ENCODE measurements around the gene OGG1.

Gene OGG1

DNA sequence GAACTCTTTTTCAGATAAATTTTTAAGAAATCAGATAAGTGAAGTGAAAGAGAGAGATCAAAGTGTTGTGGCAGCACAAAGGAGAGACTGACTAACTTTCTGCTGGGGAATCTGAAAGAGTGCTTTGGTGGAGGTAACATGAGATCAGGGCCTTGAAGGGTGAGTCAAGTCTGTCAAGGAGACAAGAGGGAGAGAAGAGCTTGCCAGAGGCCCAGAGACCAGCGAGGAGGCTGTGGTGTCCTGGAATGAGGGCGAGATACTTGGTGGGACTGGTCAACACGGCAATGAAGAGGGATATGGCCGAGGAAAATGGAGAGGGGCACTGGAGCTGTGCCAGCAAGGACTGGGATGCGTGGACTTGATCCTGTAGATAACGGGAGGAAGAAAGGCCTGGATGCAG is 38.0 kb downstream of the OGG1 start:
- no peak for DNase-seq

DNA sequence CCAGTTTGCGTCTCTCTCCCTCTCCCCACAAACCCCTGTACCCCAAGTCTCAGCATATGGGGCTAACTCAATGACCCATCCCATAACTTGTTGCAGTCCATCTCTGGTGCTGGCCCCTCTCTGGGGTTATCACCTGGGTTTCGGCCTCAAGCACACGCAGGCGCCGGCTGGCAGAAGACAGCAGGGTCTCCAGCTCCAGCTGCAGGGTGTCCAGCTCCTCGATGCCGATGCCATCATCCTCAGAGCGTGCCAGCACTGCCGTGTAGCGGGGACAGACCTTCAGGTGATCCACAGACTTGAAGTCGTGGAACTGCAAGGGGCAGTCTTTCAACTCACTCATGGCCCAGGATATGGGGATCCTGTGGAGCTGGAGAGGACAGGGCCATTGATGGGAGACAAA is 41.4 kb downstream of the OGG1 start:
- DNase-seq: no peak

DNA sequence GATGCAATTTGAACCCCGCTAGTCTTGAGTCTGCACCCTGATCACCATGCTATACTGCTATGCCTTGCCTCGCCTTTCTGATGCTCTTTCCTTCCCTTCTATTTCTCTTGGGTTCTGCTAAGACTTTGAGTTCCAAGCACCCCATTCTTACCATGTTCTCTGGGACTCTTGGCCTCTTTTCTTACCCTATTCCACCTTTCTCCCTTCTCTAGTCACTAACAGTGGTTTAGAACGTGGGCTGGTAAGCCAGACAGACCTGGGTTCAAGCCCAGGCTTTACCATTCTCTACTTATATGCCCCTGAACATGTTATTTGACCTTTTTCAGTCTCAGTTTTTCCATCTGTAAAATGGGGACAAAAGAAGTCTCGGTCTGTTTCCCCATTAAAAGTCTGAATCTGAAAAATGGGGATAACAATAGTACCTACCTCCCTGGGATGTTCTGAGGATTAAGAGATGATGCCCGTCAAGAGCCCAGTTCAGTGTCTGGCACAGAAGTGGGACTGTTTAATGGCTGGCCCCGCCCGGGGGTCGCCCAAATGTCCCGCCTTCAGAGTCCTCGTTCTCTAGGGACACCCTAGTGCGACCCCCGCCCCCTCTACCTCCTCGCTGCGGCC is 42.1 kb downstream of the OGG1 start:
- no peak for DNase-seq

DNA sequence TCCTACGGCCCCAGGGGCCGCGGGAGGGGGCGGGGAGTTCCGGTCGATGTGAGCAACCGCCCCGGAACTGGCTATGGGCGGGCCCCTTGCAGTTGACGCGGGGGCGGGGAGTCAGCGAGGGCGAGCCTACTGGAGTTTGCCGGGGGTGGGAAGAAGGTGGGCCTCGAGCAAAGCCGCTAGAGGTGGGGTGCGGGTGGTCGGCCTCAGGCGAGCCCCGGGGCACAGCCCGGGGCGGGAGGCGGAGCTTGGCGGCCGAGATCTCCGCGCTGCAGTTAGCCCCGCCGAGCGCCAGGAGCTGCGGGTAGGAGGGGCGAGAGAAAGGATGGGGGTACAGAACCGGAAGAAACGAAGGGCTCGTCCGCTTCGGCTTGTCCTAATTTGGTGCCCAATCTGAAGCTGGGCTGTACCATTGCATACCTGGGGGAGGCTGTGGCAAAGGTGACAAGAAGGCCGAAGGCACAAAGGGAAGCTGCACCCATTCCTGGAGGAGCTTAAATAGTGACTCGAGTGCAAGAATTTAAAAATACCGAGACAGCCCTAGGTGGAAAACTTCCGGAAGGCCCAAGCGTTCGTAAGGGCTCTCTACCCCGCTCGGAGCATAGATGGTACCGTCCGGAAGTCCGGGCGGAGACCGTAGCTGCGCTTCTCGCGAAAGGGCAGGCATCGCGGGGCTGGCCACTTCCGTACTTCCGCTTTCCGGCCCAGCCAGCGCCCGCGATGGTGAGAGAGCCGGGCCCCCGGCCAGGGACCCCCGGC is 42.8 kb downstream of the OGG1 start, which contains the start of the genes ARPC4 and TADA3:
Gene ARPC4, plus strand, starts transcription at position 678 of the 756 bp plus-strand sequence. Its CDS starts 40 bp downstream, at position 718.
Gene TADA3, minus strand, starts transcription at position 69 of the 756 bp plus-strand sequence. CDS start 1,007 bp downstream, outside the sequence.
- DNase-seq: peak; percentile 79

DNA sequence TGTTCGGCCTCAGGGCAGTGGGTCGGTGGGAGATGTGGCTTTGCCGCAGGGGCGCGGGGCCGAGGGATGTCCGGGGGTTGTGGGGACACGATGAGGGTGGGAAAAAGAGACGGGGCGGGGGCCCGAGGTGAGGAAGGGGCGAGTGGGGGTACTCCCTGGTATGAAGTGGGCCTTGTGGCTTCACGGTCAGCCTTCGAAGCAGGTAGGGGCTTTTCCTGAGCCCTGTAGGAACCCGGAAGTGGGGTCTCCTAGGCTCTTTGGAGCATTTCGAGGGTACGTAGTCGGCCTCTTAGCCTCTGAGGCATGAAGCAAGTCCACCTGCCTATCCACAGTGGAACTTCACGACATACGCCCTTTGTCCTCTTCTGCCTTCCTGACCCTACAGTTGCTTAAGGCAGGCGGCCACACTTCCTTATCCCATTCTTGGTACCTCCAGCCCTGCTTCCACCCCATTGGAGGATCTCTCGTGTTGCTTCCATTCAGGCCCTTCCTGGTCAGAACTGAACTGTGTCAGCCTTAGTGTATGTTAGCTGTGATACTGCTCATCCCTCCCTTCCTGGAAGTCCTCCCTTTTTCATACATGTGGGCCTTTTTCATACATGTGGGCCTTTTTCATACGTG is 43.5 kb downstream of the OGG1 start:
- no peak for DNase-seq

DNA sequence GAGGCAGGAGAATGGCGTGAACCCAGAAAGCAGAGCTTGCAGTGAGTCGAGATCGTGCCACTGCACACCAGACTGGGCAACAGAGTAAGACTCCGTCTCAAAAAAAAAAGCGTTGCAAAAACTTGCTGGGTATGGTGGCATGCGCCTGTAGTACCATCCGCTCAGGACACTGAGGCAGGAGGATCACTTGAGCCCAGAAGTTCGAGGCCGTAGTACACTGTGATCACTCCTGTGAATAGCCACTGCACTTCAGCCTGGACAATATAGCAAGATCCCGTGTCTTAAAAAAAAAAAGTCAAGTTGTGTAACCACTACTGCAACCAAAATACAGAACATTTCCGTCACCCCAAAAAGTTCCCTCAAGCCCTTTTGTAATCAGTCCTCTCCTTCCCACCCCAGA is 44.6 kb downstream of the OGG1 start:
- DNase-seq: no peak

DNA sequence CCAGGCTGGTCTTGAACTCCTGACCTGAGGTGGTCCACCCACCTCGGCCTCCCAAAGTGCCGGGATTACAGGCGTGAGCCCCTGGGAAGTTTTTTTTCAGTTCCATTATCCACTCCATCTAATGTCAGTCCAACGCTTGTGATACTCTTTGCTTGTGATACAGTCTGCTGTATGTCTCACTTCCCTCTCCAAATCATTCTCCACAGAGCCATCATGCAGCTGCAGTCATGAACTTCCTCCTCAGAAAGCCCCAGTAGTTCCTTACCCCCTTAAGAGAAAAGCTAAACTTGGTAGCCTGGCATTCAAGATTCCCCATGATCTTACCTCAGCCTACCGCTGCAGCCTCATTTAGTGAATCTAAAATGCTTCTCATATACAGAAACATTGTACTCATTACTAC is 45.5 kb downstream of the OGG1 start:
- DNase-seq: no peak

DNA sequence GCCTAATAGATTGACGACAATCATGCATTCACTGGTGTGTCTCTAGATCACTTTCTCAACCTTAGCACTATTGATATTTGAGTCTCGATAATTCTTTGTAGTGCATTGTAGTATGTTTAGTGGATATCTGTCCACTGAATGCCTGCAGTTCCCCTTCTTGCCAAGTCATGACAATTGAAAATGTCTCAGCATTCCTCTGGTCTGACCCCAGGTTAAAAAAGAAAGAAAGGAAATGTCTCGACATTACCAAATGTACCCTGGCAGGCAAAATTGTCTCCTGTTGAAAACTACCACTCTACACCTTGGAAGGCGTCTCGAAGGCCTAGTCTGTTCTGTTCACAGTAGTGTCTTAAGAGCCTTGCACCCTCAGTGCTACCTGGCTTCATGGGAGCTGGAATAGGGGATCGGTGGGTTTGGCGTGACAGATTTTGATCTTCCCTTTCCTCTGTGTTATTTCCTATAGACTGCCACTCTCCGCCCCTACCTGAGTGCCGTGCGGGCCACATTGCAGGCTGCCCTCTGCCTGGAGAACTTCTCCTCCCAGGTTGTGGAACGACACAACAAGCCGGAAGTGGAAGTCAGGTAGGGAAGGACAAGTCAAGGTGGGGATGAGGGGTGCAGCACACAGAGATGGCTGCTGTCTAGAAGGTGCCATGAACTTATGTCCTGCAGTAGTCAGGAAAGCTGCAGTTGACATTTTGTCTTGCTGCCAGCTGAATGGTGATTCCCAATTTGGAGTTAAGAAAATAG is 47.6 kb downstream of the OGG1 start:
- DNase-seq: no peak

DNA sequence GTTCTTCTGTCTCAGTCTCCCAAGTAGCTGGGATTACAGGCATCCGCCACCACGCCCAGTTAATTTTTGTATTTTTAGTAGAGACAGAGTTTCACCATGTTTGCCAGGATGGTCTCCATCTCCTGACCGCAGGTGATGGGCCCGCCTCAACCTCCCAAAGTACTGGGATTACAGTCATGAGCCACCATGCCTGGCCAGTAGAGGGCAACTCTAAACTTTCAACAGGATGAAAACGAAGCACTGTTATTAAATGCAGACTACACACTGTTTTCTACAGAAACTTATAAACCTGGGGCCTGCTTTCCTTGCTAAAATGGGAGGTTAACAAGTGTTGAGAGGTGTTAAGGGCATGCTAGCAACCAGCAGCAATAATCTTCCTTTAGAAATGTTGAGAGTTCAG is 50.8 kb downstream of the OGG1 start:
- DNase-seq: no peak

DNA sequence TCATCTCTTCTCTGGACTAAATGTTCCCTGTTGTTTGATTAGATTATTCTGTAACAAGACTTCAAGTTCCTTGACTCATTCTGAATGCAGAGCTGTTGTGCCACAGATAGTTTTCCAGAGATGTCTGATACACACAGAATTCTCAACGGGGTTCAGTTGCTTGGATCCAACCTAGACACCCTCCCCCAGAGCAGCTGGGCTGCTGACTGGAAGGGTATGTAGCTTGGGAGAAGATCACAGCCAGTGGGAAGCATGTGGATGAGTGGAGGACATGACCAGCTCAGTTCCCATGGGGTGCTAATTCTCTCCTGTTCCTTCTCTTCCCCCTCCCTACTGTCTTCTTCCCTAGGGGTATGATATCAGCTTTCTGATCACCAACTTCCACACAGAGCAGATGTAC is 53.7 kb downstream of the OGG1 start:
- no peak for DNase-seq

DNA sequence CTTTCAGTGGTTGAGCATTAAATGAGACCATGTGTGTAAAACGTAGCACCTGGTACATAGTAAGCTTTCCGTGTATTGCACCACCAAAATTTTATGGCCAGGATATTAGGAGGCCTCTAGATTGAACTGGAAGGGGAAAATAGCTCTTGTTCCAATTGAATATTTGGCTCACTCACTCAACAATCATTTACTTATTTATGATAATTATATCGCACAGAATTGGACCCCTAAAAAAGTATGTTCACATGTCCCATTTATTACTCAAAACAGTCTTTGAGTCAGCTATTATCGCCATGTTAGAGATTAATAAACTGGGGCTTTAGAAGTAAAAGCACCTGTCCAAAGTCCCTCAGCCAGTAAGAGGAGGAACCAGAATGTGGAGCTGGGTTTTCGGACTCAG is 55.2 kb downstream of the OGG1 start:
- DNase-seq: no peak

DNA sequence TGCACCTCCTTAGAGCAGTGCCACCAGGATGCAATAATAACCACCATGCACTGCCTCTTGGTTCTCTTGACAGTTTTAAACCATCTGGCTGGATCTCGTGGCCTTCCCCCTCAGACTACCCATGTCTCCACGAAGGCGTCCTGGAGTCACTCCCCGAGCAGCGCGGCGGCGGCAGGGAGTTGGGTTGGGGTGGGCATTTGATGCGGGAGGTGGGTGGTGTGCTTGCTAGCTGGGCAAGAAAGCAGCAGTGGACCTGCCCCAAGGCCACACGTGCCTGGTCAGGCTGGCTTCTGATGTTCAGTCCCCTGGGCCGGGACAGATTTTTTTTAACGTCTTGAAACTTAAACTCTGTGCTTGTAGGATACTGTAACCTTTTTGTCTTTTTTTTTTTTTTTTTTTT is 56.4 kb downstream of the OGG1 start:
- DNase-seq: no peak
